ENCODE measurements around the gene SPATS2.
"Not testable (repeated sequence)": the region's sequence is repeated elsewhere in the genome, so short reads cannot be mapped to it uniquely, and the experiment has no call there.

The SPATS2 gene

GRCh38 chr12:49422114-49422513, 54.9 kb downstream of the SPATS2 start:
- DNase-seq = no peak
- TF ChIP-seq, protein P1, sequence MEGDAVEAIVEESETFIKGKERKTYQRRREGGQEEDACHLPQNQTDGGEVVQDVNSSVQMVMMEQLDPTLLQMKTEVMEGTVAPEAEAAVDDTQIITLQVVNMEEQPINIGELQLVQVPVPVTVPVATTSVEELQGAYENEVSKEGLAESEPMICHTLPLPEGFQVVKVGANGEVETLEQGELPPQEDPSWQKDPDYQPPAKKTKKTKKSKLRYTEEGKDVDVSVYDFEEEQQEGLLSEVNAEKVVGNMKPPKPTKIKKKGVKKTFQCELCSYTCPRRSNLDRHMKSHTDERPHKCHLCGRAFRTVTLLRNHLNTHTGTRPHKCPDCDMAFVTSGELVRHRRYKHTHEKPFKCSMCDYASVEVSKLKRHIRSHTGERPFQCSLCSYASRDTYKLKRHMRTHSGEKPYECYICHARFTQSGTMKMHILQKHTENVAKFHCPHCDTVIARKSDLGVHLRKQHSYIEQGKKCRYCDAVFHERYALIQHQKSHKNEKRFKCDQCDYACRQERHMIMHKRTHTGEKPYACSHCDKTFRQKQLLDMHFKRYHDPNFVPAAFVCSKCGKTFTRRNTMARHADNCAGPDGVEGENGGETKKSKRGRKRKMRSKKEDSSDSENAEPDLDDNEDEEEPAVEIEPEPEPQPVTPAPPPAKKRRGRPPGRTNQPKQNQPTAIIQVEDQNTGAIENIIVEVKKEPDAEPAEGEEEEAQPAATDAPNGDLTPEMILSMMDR (IDR thresholded peaks at IDR 0.05; ENCODE audit: low read depth, low read length, missing control alignments) = no peak
- Histone ChIP-seq H3K27me3 (replicated peaks) (no peaks in the 10 kb centered on the region), H3K4me3 (ENCODE audit: low read depth, low read length) (no peak overlapping the region), H3K27ac (no peak overlapping the region), H3K36me3 (replicated peaks) (peaks cover 6% of the 10 kb centered on the region)
- in situ Hi-C loops (cut with HindIII; ENCODE audit: low pct_ligation_motif_present, low sequenced_read_pairs) = no loop called here

GRCh38 chr12:49428793-49429192, 61.5 kb downstream of the SPATS2 start:
- TF ChIP-seq, protein P1 (IDR thresholded peaks at IDR 0.05; ENCODE audit: low read depth, low read length, missing control alignments) = no peak
- Histone ChIP-seq H3K4me3 (ENCODE audit: low read depth, low read length) (no peak overlapping the region), H3K27me3 (replicated peaks) (no peaks in the 10 kb centered on the region), H3K27ac (peak overlapping the region; percentile 34), H3K36me3 (replicated peaks) (peaks cover 6% of the 10 kb centered on the region)
- peak; percentile 52 for DNase-seq
- in situ Hi-C loops (cut with HindIII; ENCODE audit: low pct_ligation_motif_present, low sequenced_read_pairs) = no loop called here

DNA sequence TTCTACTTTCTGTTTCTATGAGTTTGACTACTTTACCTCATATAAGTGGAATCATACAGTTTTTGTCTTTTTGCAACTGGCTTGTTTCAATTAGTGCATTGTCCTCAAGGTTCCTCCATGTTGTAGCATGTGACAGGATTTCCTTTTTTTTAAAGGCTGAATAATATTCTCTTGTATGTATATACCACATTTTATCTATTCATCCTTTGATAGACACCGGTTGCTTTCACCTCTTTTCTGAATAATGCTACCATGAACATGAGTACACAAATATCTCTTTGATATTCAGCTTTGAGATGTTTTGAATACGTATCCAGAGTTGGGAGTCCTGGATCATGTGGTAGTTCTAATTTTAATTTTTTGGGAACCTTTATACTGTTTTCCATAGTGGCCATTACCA, 65.4 kb downstream of the SPATS2 start:
- Histone ChIP-seq H3K27ac (no peak overlapping the region), H3K4me3 (ENCODE audit: low read depth, low read length) (no peak overlapping the region), H3K36me3 (replicated peaks) (no peaks in the 10 kb centered on the region), H3K27me3 (replicated peaks) (no peaks in the 10 kb centered on the region)
- in situ Hi-C loops (cut with HindIII; ENCODE audit: low pct_ligation_motif_present, low sequenced_read_pairs) = no loop called here
- DNase-seq = no peak
- TF ChIP-seq, protein P1 (IDR thresholded peaks at IDR 0.05; ENCODE audit: low read depth, low read length, missing control alignments) = no peak

DNA sequence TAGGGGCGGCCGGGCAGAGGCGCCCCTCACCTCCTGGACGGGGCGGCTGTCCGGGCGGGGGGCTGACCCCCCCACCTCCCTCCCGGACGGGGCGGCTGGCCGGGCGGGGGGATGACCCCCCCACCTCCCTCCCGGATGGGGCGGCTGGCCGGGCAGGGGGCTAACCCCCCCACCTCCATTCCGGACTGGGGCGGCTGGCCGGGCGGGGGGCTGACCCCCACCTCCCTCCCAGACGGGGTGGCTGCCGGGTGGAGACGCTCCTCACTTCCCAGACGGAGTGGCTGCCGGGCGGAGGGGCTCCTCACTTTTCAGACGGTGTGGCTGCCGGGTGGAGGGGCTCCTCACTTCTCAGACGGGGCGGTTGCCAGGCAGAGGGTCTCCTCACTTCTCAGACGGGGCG, 69.5 kb downstream of the SPATS2 start:
- H3K27me3 ChIP-seq (replicated peaks); H3K27ac ChIP-seq; DNase-seq; in situ Hi-C loops (cut with HindIII; ENCODE audit: low pct_ligation_motif_present, low sequenced_read_pairs); H3K4me3 ChIP-seq (ENCODE audit: low read depth, low read length); H3K36me3 ChIP-seq (replicated peaks): not testable (repeated sequence)

DNA sequence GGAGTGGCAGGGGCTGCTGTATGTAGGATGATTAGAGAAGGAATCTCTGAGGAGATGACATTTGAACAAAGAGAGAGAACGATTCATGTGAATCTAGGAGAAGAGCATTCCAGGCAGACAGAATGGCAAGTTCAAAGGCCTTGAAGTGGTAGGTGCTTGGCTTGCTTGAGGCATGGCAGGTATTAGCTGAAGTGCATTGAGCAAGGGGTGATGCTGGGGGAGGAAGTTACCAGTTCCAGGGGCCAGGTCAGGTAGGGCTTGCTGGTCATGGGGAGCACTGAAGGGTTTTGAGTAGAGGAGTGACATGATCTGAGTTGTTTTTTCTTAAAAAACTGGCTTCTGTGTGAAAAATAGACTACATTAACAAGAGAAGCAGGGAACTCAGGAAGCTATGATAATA, 71.8 kb downstream of the SPATS2 start:
- Histone ChIP-seq H3K4me3 (ENCODE audit: low read depth, low read length) (no peak overlapping the region), H3K36me3 (replicated peaks) (peaks cover 2% of the 10 kb centered on the region), H3K27me3 (replicated peaks) (no peaks in the 10 kb centered on the region), H3K27ac (no peak overlapping the region)
- no peak for DNase-seq
- in situ Hi-C loops (cut with HindIII; ENCODE audit: low pct_ligation_motif_present, low sequenced_read_pairs) = no loop called here
- TF ChIP-seq, protein P1 (IDR thresholded peaks at IDR 0.05; ENCODE audit: low read depth, low read length, missing control alignments) = no peak

GRCh38 chr12:49440035-49440434, 72.8 kb downstream of the SPATS2 start:
- no peak overlapping the region for H3K4me3 ChIP-seq (ENCODE audit: low read depth, low read length)
- TF ChIP-seq, protein P1 (IDR thresholded peaks at IDR 0.05; ENCODE audit: low read depth, low read length, missing control alignments) = no peak
- no peaks in the 10 kb centered on the region for H3K27me3 ChIP-seq (replicated peaks)
- no peak for DNase-seq
- in situ Hi-C loops (cut with HindIII; ENCODE audit: low pct_ligation_motif_present, low sequenced_read_pairs) = no loop called here
- H3K36me3 ChIP-seq (replicated peaks) = peaks cover 2% of the 10 kb centered on the region
- no peak overlapping the region for H3K27ac ChIP-seq

Data from brain microvascular endothelial cell (primary cell).